NCI-H345 (cell line): ENCODE data around the gene IGSF22.

Source experiments
- DNase-seq: peaks from one replicate; lab custom pipeline; 2025; lab: John Stamatoyannopoulos, UW

The IGSF22 gene

DNA sequence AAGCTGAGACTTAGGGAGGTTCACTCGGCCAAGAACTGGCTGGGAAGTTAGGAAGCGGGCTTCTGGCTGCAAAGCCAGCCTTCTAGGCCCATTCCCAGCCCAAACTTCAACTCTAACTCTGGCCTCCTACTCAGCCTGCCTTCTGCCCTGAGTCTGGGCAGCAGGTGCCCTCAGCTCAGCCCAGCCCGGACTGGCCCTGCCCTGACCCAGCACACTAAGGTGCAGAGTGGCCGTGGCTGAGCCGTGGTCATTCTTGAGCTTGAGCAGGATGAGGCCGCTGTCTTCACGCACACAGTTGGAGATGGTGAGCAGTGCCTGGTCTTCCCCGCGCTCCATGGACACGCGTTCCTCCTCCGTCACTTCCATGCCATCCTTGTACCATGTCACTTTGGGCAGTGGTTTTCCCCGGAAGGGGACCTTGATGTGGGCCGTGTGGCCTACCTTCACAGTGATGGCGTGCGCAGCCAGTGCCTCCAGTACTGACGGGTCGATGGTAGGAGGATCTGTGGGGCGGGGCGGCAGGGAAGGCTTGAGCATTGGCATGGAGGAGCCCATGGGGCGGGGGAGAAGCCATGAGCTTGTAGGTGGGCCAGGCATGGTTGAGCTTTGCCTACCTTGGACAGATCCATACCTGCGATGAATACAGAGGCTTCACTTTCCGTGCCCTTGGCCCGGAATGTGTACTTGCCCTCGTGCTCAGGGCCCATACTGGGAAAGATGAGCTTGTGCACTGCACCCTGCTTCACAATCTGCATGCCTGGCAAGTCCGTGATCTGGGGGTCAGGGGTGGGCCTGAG is 12.1 kb downstream of the IGSF22 start:
- no peak for DNase-seq

DNA sequence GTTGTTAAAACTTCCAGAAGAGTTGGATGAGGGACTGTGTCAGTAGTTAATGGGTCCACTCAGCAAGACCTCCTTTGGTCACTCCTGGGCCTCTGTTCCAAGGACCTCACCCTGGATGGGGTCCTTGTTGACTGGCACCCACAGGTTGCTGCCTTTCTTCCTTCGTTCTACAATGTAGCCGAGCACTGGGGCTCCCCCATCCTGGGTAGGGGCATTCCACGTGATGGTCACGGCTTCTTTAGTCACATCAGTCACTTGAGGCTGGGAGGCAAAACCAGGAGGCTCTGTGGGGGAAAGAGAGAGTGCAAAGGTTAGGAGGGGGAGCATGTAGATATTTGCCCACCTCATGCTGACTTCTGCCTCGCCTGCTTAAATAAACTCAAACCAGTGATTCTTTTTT is 15.4 kb downstream of the IGSF22 start:
- DNase-seq = no peak

DNA sequence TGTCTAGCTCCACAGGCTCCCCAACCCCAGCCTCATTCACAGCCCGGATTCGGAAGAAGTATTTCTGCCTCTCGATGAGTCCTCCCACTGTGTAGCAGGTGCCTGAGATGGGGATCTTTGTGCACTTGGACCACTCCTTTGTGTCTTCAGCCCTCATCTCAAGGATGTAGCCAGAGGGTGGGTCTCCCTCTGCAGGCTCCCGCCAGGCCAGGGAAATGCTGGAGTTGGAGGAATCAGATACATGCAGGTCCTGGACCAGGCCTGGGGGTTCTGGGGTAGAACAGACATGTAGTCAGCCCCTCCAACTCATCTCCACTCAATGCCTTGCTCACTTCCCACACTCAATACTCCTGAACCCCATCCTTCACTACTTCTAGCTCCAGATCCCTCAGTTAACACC is 16.6 kb downstream of the IGSF22 start:
- no peak for DNase-seq

DNA sequence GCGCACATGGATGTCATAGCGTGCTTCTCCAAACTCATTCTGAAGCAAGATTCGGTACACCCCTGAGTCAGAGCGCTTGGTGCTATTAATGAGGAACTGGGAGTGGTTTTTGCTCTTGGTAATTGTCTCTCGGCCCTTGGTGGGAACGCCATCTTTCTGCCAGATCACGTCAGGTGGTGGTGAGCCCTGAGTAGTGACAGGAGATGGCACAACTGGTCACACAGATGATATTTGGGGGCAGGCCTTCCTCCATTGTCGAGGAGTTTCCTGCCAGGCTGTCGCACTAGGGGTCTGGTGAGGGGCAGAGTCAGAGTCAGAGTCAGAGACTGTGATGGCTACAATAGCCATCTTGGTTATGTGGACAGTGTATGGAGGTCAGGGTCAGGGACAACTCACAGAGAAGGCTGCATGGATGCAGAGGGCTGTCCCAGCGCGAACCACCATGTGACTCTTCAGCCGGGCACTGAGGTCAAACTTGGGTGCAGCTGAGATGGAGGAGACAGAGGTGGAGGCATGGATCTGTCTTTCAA is 18.1 kb downstream of the IGSF22 start:
- DNase-seq = no peak

DNA sequence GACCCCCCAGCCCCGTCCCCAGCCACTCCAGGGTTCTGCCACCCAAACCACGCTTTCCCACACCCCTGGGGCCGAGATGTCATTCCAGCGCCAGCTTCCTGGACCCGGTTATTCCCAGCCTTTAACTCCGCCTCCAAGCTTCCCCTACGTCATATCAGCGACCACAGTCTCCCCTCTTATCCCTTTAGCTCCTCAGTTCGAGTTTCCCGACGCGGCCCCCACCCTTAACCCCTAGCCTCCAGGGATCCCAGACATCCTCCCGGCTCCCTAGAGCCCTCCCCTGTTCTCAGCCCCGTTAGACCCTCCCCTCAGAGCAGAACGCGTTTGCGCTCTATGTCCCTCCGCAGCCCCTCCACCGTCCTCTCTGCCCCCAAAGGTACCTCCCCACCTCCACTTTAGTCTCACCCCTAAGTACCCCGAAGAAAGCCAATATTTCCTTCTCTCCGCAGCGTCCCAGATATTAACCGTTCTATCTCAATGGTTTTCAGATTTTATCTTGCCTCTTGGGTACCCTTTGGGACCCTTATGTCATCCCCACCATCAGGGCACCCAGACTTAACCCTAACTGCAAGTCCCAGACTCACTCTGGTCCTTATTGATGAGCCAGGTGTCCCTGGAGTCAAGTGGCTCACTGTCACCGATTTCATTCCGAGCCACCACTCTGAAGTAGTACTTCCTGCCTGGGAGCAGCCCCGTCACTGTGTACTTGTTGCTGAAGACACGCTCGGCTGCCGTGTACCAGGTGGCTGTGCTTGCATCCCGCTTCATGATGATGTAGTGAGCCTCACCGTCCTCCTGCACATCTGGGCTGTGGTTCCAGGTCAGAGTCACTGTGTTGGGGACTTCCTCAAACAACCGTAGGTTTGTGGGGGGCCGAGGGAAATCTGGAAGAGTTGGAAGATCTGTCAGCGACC is 19.4 kb downstream of the IGSF22 start:
- DNase-seq = peak; percentile 70

DNA sequence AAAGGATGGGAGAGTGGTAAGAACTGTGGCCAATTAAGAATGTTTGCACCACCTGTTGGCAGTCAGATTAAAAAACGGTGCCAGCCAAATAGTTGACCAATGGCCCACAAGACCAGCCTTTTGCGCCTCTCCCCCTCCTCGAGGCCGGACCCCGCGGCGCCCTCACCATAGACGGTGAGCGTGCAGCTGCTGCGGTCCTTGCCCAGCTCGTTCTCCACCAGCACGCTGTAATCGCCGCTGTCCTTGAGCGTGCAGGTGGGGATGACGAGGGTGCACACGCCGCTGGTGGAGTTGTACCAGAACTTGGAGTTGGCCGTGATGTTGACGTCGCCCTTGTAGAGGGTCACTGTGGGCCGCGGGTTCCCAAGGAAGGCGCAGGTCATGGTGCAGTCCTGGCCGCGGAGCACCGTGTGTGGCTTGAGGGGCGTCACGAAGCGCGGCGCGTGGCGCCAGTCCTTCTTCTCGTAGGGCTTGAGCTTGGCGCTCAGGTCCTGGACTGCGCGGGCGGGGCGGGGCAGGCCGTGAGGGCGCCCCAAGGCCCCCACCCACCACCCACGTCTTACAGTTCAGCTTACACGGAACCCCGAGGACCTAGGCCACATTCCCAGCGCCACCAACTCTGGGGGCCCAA is 20.2 kb downstream of the IGSF22 start:
- DNase-seq = peak; percentile 40

DNA sequence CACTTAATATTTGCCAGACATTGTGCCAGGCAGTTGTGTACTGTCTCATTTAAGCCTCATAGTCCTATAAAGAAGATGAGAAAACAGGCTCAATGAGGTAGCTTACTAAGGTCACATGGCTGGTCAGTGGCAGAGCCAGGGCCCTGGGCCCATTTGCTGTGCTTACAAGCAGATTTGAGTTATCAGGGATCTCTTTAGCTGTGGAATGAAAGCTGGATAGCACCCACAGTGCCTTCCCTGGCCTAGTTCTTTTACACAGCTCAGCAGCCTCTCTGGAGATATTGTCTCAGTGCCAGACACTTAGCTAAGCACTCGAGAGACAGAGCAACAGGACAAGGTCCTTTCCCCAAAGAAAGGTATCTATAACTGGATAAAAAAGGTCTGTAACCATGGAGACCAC is 21.3 kb downstream of the IGSF22 start:
- DNase-seq = no peak

DNA sequence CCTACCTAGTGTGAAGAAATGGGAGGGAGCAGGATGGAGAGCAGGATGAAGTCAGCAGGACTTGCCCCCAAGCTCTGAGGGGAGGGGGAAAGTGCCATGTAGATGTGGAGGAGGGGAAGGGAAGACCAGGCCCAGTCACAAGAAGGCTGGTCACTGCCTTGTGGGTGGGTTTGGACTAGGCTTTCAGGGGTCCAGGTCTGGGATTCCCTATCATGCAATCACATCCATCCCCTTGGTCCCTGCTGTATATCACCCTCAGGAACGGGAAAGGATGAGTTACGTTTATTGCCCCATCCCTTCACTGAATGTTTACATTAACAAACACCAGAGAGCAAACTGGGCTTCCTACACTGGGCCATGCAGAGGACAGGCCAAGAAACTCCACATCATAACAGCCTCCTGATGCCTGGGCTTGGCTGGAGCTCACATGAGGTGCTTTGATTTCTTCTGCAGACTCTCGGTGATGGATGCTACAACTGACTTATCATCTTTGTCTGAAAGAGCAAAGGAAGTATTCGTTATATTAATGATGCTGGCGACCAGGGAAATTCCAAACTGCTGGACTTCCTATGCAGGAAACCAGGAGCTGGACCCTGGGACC is 21.8 kb downstream of the IGSF22 start:
- DNase-seq = no peak

DNA sequence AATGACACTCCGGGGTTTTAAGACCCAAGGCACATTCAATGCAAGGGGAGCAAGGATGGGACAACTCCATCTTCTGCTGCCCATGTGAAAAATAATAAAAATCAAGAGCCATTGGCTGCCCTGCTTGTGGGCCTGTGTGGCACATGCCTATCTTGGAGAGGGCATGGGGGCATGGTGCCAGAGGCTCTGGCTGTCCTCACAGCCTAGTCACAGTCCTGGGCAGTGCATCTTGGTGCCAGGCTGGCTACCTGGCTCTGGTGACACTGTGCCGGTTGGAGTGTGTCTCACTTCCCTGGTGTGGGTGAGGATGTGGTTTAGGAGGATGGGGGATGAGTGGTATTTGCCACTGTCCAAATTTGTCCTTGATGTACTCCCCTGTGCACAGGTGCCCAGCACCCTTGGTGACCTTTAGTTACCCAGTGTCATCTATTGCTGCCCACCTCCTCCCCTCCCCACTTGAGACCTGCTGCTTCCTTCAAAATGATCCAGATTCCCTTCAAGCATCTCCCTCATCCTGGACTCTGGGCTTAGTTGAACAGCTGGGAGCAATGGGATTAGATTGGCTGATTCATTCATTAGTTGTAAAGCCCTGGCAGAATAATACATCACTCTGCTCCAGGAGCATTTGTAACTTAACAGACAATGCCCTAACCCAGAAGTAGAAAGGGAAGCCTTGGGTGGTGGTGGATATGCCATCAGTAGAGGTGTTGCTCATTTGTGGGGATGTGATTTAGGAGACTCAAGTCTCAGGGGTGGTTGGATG is 22.8 kb downstream of the IGSF22 start:
- no peak for DNase-seq

DNA sequence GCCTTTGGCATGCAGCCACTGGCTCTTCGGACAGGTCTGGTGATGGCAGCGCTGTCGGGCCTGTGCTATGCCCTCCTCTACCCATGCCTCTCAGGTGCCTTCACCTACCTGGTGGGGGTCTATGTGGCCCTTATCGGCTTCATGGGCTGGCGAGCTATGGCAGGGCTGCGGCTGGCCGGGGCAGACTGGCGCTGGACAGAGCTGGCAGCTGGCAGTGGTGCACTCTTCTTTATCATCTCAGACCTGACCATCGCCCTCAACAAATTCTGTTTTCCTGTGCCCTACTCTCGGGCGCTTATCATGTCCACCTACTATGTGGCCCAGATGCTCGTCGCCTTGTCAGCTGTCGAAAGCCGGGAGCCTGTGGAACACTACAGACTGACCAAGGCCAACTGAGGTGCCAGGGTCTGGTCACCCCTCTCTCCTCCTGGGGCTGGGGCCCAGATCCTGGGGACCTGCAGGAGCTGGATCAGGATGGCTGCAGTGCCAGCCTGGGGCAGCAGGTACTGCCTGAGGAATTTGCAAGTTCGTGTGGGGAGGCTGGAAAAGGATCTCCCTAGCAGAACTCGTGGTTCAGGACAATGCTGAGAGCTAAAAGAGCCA is 24.3 kb downstream of the IGSF22 start:
- no peak for DNase-seq

DNA sequence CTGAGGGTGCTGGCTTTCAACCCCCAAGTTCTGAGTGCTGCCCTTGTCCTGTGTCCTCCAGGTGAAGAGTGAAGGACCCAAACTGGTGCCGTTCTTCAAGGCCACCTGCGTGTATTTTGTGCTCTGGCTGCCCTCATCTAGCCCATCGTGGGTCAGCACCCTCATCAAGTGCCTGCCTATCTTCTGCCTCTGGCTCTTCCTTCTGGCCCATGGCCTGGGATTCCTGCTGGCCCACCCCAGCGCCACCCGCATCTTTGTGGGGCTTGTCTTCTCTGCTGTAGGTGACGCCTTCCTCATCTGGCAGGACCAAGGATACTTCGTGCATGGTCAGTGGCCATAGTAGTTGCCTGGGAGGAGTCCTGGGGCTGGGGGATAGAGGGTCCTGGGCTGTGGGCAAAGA is 25.1 kb downstream of the IGSF22 start:
- DNase-seq = no peak

DNA sequence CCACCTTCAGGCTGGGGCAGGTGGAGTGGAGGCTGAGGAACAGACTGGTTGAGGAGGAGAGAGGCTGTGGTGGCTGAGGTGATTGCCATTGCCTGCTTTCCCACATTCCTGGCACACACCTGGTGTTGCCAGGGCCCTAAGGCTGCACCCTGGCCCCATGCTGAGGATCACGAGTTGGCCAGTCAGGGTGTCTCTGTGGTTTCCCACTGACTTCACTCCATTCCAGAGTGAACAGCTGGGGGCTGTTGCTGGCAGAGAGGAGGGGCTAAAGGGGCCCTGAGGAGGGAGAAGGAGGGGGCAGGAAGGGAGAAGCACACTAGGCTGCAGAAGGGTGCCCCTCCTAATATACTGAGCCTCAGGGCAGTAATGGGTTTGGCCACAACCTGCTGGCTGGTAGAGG is 25.6 kb downstream of the IGSF22 start:
- DNase-seq = no peak

DNA sequence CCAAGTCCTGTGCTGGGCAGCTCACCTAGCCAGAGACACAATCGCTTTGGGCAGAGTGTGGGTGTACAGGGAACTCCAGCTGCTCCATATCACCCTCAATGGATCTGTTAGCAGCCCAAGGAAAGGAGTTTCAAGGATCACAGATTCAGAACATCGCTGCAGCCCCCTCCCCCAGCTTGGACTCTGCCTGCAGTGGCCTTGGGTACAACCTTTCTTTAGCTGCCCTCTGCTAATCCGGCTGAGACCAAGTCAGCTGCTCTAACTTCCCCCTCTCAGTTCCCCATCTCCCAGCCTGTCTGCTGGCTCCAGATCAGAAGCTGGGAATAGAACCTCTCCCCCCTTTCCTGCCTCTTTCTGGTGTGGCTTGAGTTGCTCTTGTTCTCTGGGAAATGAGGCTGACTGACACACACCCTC is 26.1 kb downstream of the IGSF22 start:
- no peak for DNase-seq

DNA sequence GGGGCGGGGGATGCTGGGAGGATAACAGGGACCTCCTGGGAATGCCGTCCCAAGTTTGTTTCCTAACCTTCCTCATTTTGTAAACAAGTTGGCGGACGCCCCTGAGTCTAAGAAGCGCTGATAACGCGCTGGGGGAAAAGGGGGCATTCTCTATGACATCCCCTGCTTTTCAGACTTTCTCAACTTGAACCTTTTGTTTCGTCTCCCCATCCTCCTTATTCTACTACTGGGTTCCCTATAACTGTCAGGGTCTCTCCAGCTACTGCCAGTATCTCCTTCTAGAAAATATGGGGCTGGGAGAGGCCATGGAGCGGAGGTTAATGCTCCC is 26.8 kb downstream of the IGSF22 start:
- DNase-seq = no peak

DNA sequence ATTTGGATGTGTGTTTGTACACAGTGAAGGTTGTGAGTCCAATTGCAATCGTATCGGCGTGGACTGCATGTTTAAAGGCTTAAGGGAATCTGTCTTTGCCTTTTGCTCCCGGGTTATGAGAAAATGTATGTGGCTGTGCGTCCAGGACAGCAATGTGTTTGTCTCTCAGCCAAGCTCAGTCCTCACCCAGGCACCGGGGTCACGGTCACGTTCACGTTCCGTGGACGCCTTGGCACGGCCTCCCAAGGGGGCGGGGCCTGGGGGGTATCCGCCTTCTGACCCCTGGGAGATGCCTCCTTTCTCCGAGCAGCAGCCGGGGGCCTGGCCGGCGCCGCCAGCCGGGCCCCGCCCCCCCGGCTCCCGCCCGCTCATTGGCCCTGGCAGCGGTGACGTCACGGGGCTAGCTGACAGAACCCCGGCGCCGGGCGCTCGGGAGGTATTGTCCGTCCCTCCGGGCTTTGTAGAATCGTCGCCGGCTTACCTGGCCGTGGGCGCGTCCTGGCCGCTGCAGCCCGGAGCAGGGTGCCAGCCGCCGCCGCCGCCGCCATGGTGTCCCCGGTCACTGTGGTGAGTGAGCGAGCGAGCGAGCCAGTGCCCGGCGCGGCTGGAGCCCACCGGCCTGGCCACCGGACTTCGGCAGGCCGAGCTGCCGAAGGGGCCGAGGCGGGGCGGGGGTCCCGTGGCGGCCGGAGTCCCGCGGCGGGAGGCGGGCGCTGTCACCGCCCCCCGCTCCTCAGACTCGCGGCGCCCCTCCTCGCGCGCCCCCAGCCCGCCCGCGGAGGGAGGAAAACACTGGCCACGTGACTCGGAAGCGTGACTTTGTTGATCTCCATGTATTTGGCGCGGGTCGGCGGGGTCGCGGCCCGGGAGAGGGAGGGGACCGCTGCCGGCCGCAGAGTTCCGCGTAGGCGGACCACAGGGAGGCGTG is 27.4 kb downstream of the IGSF22 start, which contains the start of gene TMEM86A:
TMEM86A (plus strand) TSS at position 439 of the 928 bp plus-strand sequence; CDS start at position 547, 108 bp downstream.
- peak; percentile 90 for DNase-seq

DNA sequence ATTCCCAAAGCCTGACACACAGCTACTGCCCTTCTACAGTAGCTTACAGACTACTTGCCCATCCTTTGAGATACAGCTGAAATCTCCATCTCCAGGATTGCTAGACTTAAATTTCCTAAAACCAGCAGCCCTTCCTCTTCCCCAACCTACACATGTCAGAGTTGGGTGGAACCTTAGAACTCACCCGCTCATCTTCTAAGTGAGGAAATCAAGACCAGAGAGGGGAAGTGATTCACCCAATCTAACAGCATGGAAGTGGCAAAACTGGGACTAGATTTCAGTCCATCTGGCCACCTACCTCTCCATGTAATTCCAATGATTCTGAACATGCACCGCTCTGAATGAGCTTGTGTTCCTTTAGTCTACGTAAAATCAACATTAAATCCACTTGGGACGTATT is 28.4 kb downstream of the IGSF22 start:
- DNase-seq = no peak

DNA sequence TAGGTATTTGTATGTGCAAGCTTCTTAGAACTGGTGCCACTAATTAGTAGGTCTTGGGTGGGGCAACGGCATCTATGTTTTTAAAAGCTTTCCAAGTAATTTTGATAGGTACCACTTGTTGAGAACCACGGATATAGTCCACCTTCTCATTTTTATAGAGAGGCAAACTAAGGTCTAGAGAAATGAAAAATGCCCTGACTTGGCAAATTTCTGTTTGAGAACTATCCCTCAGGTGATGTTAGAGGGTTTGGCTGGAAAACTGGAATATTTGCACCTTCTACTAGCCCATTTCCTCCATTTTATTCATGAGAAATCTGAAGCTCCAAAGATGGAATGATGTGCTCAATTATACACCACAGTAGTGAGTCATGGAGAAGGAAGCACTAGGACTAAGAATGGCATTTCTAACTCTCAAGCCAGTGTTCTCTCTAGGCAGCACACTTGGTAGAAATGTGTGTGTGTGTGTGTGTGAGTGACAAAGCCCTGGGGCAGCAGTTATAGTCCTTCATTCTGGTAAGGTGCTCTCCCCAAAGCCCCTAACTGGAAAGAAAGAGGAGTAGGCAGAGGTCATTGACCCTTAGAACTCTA is 29.3 kb downstream of the IGSF22 start:
- no peak for DNase-seq

DNA sequence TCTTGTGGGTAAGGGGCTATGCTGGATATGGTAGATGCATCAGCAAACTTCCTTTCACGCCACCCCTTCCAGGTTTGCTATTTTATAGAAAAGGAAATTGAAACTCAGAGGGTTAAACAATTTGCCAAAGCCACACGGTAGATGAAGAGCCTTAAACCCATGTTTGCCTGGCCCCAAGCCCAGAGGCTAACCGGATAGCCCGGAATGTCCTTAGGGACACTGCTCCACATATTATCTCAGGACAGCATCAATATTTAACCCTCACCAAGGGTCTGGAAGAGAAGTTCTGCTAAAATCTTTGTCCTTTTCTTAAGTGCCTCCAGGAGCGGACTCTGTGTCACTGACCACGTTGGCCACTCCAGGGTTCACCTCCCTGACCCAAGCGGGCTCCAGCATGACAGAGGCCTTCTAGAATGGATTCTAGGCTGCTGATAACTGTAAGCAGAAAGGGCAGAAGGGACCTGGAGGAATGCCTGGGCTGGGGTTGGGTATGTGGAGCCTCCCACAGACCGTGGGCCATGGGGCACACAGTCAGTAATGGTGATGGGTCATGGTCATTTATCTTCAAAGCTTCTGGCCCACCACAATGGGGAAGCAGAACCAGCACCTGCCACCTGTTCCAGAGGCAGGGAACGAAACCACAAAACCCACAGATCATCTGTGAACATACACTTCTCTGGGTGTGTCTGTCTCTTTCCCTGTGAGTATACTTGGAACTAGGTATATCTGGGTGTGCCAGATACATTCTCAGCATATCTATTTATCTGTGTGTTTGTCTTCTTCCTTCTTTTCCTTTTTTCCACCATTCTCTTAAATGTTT is 32.8 kb downstream of the IGSF22 start:
- no peak for DNase-seq
